AG08396 (cell line): ENCODE results near the gene RGPD3.

ENCODE experiments used
- DNase-seq: peaks from one replicate; pipeline ENCODE4 v3.0.0; 2012; ENCODE audit warnings: low spot score, mixed read lengths

Gene RGPD3

DNA sequence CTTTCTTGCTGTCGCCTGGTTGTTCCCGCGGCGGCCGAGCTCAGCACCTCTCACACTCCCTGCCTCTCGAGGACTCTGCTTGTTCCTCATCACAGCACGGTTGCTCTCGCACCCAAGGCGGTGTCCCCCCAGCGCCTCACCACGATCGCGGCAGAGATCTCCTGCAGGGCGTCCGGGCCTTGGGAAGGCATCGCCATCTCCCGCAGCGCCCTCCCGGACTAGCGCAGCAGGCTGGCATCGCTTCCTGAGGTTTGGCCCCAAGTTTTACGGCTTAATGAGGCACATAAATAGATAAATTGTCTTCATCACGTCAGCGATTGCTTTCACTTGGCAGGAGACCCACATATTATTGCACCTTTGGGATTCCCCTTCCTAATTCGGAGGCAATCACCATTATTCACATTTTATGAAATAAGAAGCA is 125.4 kb downstream of the RGPD3 start:
- no peak for DNase-seq

DNA sequence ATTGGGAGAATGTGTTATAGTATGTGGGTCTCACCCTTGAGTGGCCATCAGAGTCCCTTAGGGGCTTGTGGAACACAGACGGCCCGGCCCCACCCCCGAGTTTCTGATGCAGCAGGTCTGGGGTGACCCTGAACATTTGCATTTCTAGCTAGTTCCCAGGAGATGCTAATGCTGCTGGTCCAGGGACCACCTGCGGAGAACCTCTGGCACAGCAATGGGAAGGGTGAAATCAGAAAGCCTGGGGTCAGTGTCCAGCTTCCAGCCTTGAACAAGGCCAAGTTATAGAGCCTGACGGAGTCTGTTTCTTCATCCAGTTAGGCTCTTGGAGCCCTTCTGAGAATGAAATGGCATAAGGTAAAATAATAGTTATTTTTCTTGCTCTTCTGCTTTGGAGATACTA is 126.5 kb downstream of the RGPD3 start:
- no peak for DNase-seq
